ENCODE measurements around the gene USP21.

DNA sequence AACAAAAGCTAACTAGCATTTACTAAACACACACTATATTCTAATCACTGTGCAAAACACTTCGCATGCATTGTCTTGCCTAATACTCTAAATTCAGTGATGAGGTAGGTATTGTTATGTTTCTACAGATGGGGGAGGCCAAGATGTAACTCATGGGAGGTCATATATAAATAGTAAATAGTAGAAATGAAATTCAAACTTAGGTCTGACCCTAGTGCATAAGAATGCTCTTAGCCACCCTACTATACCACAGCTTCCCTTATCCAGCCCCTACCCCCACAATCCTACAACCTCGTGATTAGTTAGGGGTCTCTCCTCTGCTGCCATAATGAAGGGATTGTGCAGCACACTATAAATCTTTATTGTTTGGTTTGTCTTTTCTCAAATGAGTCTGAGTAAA is 44.7 kb upstream of the USP21 start:
- TF ChIP-seq, protein P1, sequence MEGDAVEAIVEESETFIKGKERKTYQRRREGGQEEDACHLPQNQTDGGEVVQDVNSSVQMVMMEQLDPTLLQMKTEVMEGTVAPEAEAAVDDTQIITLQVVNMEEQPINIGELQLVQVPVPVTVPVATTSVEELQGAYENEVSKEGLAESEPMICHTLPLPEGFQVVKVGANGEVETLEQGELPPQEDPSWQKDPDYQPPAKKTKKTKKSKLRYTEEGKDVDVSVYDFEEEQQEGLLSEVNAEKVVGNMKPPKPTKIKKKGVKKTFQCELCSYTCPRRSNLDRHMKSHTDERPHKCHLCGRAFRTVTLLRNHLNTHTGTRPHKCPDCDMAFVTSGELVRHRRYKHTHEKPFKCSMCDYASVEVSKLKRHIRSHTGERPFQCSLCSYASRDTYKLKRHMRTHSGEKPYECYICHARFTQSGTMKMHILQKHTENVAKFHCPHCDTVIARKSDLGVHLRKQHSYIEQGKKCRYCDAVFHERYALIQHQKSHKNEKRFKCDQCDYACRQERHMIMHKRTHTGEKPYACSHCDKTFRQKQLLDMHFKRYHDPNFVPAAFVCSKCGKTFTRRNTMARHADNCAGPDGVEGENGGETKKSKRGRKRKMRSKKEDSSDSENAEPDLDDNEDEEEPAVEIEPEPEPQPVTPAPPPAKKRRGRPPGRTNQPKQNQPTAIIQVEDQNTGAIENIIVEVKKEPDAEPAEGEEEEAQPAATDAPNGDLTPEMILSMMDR (IDR thresholded peaks at IDR 0.05; ENCODE audit: low read length) = no peak
- TF ChIP-seq EZH2 (IDR thresholded peaks at IDR 0.05; ENCODE audit: borderline replicate concordance, low read length) = no peak

Measured in OCI-LY1 (cell line).